Kidney epithelial cell (primary cell): ENCODE results near the gene DISC1. TPM values are rescaled to one million over a fixed set of nuclear protein-coding genes. Genes with fewer than 3 reads are reported as not detected.

ENCODE experiments used
- DNase-seq: peaks from one replicate; pipeline ENCODE4 v3.0.0-alpha.2; 2010; ENCODE audit warnings: low read depth
- H3K27me3 ChIP-seq: 2 replicates; pipeline ENCODE4 v1.6.0; 2011; ENCODE audit warnings: low read length; ENCODE audit not compliant: control insufficient read depth, insufficient read depth
- H3K36me3 ChIP-seq: 2 replicates; pipeline ENCODE4 v1.5.1; 2011; ENCODE audit warnings: low read length; ENCODE audit not compliant: control insufficient read depth, insufficient read depth
- H3K4me3 ChIP-seq: 2 replicates; pipeline ENCODE4 v1.5.1; 2011; ENCODE audit warnings: low read depth, mild to moderate bottlenecking, control low read depth, low read length
- total RNA-seq: library from RNA; depleted of rRNA; stranded (reverse); fragments of >200 nt; gene quantifications from 2 replicates; pipeline ENCODE4 v1.2.3, GENCODE V29; 2015
- TF ChIP-seq, protein P1 (sequence below): IDR thresholded peaks from 2 replicates; pipeline ENCODE4 v1.5.1; 2011; ENCODE audit warnings: mild to moderate bottlenecking, moderate library complexity, low read length, control low read depth, inconsistent platforms; ENCODE audit not compliant: insufficient read depth, poor library complexity, severe bottlenecking

Gene DISC1
- total RNA-seq, 1 donor from 2014 or later: 5.8 TPM

GRCh38 chr1:231921646-231922345 is 295.2 kb downstream of the DISC1 start:
- H3K27me3 ChIP-seq: no peaks in the 10 kb centered on the region
- DNase-seq: no peak
- TF ChIP-seq, protein P1, sequence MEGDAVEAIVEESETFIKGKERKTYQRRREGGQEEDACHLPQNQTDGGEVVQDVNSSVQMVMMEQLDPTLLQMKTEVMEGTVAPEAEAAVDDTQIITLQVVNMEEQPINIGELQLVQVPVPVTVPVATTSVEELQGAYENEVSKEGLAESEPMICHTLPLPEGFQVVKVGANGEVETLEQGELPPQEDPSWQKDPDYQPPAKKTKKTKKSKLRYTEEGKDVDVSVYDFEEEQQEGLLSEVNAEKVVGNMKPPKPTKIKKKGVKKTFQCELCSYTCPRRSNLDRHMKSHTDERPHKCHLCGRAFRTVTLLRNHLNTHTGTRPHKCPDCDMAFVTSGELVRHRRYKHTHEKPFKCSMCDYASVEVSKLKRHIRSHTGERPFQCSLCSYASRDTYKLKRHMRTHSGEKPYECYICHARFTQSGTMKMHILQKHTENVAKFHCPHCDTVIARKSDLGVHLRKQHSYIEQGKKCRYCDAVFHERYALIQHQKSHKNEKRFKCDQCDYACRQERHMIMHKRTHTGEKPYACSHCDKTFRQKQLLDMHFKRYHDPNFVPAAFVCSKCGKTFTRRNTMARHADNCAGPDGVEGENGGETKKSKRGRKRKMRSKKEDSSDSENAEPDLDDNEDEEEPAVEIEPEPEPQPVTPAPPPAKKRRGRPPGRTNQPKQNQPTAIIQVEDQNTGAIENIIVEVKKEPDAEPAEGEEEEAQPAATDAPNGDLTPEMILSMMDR: no peak
- H3K36me3 ChIP-seq: no peaks in the 10 kb centered on the region
- H3K4me3 ChIP-seq: no peak overlapping the region

GRCh38 chr1:231923491-231924041 is 297.0 kb downstream of the DISC1 start:
- Histone ChIP-seq H3K4me3 (no peak overlapping the region), H3K36me3 (no peaks in the 10 kb centered on the region), H3K27me3 (no peaks in the 10 kb centered on the region)
- TF ChIP-seq, protein P1: no peak
- DNase-seq: no peak

GRCh38 chr1:231924180-231924579 is 297.6 kb downstream of the DISC1 start:
- TF ChIP-seq, protein P1: no peak
- no peak for DNase-seq
- no peaks in the 10 kb centered on the region for H3K27me3 ChIP-seq
- H3K4me3 ChIP-seq: no peak overlapping the region
- no peaks in the 10 kb centered on the region for H3K36me3 ChIP-seq

DNA sequence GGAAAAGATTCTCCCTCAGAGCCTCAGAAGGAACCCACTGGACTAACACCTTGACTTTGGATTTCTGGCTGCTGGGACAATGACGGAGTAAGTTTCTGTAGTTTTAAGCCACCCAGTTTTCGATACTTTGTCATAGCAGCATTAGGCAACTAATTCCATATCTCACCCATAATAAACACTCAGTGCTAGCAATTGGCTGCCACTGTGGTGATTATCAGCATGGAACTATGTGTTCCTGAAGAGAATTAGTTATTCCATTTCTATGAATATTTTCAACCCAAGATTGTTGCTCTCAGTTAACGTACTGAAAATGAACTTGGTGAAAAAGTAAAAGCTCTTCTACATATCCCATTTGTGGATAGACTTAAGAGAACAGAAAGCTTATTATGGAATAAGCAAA is 299.3 kb downstream of the DISC1 start:
- no peak for DNase-seq
- Histone ChIP-seq H3K27me3 (no peaks in the 10 kb centered on the region), H3K4me3 (no peak overlapping the region), H3K36me3 (no peaks in the 10 kb centered on the region)
- TF ChIP-seq, protein P1: no peak

- no peaks in the 10 kb centered on the region for H3K27me3 ChIP-seq
- H3K4me3 ChIP-seq: no peak overlapping the region
- no peak for DNase-seq
- H3K36me3 ChIP-seq: no peaks in the 10 kb centered on the region
- TF ChIP-seq, protein P1: no peak
Observed at GRCh38 chr1:231926340-231926739, 299.8 kb downstream of the DISC1 start.

- Histone ChIP-seq H3K36me3 (no peaks in the 10 kb centered on the region), H3K27me3 (no peaks in the 10 kb centered on the region), H3K4me3 (no peak overlapping the region)
- TF ChIP-seq, protein P1: no peak
- DNase-seq: no peak
Observed at GRCh38 chr1:231926933-231927332, 300.3 kb downstream of the DISC1 start.
